GM19397 (cell line): ENCODE data around the gene C1QTNF9.
"Not testable (repeated sequence)": the region's sequence is repeated elsewhere in the genome, so short reads cannot be mapped to it uniquely, and the experiment has no call there.

ENCODE experiments used
- ATAC-seq: cut with Tn5 transposase; IDR thresholded peaks from one replicate; pipeline ENCODE4 v1.9.1; 2021; ENCODE audit warnings: mild to moderate bottlenecking, moderate library complexity; ENCODE audit not compliant: unreplicated experiment

The C1QTNF9 gene

GRCh38 chr13:24359252-24359651, 49.9 kb downstream of the C1QTNF9 start:
- ATAC-seq, result not testable (repeated sequence)

GRCh38 chr13:24360106-24360505, 50.7 kb downstream of the C1QTNF9 start:
- no peak for ATAC-seq

GRCh38 chr13:24361113-24361512, 51.7 kb downstream of the C1QTNF9 start:
- ATAC-seq, result no peak

GRCh38 chr13:24361852-24362366, 52.5 kb downstream of the C1QTNF9 start:
- no peak for ATAC-seq

- ATAC-seq, result no peak
These were observed 53.1 kb downstream of the C1QTNF9 start for GRCh38 chr13:24362435-24362952.

- ATAC-seq, result no peak
These were observed 55.8 kb downstream of the C1QTNF9 start for GRCh38 chr13:24365191-24365590.

GRCh38 chr13:24366315-24366714, 56.9 kb downstream of the C1QTNF9 start:
- not testable (repeated sequence) for ATAC-seq

- ATAC-seq, result not testable (repeated sequence)
These were observed 61.9 kb downstream of the C1QTNF9 start for GRCh38 chr13:24371273-24371672.
